Myocyte (in vitro differentiated cells): Measurements from ENCODE around the gene JPT1. TPM values are rescaled to one million over a fixed set of nuclear protein-coding genes. Genes with fewer than 3 reads are reported as not detected.

Source experiments
- total RNA-seq: library from RNA; depleted of rRNA; stranded (reverse); fragments of >200 nt; gene quantifications from 2 replicates; pipeline ENCODE4 v1.2.3, GENCODE V29; 2014

JPT1 gene
- total RNA-seq, 1 donor from 2014 or later: 635 TPM

Other genes starting within 250 kb of the JPT1 start
- not detected in 2 replicates for gene USH1G, start 231.3 kb downstream of the JPT1 start, total RNA-seq
- not detected in 2 replicates for gene OTOP2, start 230.2 kb downstream of the JPT1 start, total RNA-seq
- gene OTOP3, start 218.6 kb downstream of the JPT1 start, total RNA-seq: not detected in 2 replicates
- 0.83 and 3.0 TPM in 2 replicates for gene HID1, start 181.8 kb downstream of the JPT1 start, total RNA-seq
- gene CDR2L, start 166.9 kb downstream of the JPT1 start, total RNA-seq: 22.5 and 23.6 TPM in 2 replicates
- 34.8 and 39.9 TPM in 2 replicates for gene MRPL58, start 141.8 kb downstream of the JPT1 start, total RNA-seq
- gene ATP5PD, start 107.5 kb downstream of the JPT1 start, total RNA-seq: 278 and 305 TPM in 2 replicates
- gene KCTD2, start 107.3 kb downstream of the JPT1 start, total RNA-seq: 18.4 and 20.6 TPM in 2 replicates
- 0.88 and 1.6 TPM in 2 replicates for gene SLC16A5, start 66.6 kb downstream of the JPT1 start, total RNA-seq
- 3.6 and 4.4 TPM in 2 replicates for gene ARMC7, start 44.5 kb downstream of the JPT1 start, total RNA-seq
- 64.4 and 70.8 TPM in 2 replicates for gene NT5C, start 22.8 kb downstream of the JPT1 start, total RNA-seq
- 62.2 and 66.8 TPM in 2 replicates for gene SUMO2, start 28.4 kb upstream of the JPT1 start, total RNA-seq
- gene NUP85, start 51.2 kb upstream of the JPT1 start, total RNA-seq: 20.1 and 26.1 TPM in 2 replicates
- 18.9 and 22.2 TPM in 2 replicates for gene GGA3, start 107.1 kb upstream of the JPT1 start, total RNA-seq
- 57.2 and 65.1 TPM in 2 replicates for gene MRPS7, start 107.4 kb upstream of the JPT1 start, total RNA-seq
- gene MIF4GD, start 116.7 kb upstream of the JPT1 start, total RNA-seq: 8.7 and 9.9 TPM in 2 replicates
- gene SLC25A19, start 134.9 kb upstream of the JPT1 start, total RNA-seq: 3.3 and 7.5 TPM in 2 replicates